T-helper 17 cell (primary cell): ENCODE measurements around the gene SPTBN1. TPM values are rescaled to one million over a fixed set of nuclear protein-coding genes. Genes with fewer than 3 reads are reported as not detected.

Experiments used
- ATAC-seq: fragments of 150-1000 bp; cut with Tn5 transposase; 2 replicates; pipeline ENCODE4 v1.10.0; 2021; ENCODE audit warnings: mild to moderate bottlenecking, moderate library complexity
- DNase-seq, 3 donors: peaks; one replicate each; pipeline versions ENCODE4 v3.0.0 to v3.0.0-alpha.2; 2020 to 2021
- H3K9me3 ChIP-seq: one replicate; pipeline ENCODE4 v1.7.0; 2013; ENCODE audit warnings: low read length, mild to moderate bottlenecking; ENCODE audit not compliant: control insufficient read depth, poor library complexity, severe bottlenecking
- H3K27ac Mint-ChIP-seq: one replicate; pipeline ENCODE4 v1.8.0; 2022; ENCODE audit warnings: mild to moderate bottlenecking, moderate library complexity, mixed read lengths
- H3K27me3 Mint-ChIP-seq: one replicate; pipeline ENCODE4 v1.8.0; 2022; ENCODE audit warnings: mixed read lengths
- H3K36me3 Mint-ChIP-seq: one replicate; pipeline ENCODE4 v1.8.0; 2022; ENCODE audit warnings: low read depth, mixed read lengths
- H3K4me1 Mint-ChIP-seq: one replicate; pipeline ENCODE4 v1.8.0; 2022; ENCODE audit warnings: mild to moderate bottlenecking, mixed read lengths
- H3K4me3 Mint-ChIP-seq: one replicate; pipeline ENCODE4 v1.8.0; 2022; ENCODE audit warnings: mild to moderate bottlenecking, moderate library complexity, mixed read lengths
- total RNA-seq, 4 donors: library from RNA in 2 of 4; stranded (reverse) in 2 of 4; gene quantifications; one replicate each; pipeline ENCODE4 v1.2.3 and lab custom pipeline; 2022 to 2026

The SPTBN1 gene
- total RNA-seq, 2 donors from 2014 or later: 187 to 195 TPM

DNA sequence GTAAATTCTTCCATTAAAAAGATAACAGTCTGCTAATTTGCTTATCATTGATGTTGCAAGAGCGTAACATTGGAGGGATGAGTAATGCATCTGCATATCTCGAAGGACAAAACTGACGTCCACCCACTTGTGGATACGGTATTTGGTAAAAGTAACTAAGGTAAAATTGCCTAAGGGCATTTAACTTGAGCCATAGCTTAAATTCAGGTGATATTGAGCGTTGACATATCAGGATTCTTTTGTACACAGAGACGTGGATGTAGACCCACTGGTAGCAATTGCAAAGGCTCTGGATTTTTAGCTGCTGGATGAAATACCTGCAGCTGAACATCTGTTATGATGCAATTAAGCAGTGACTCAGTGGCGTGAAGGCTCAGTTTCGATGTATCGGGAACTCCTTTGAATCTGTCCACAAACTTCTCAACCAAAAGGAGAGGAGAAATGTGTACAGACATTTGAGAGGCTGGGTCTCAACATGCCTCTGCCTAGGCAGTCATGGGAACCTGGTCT, 119.3 kb downstream of the SPTBN1 start:
- Mint-ChIP-seq H3K27me3 (no peaks in the 10 kb centered on the region), H3K4me3 (no peak overlapping the region), H3K27ac (peak overlapping the region; percentile 99), H3K4me1 (peaks cover 86% of the 10 kb centered on the region), H3K36me3 (no peaks in the 10 kb centered on the region)
- no peaks in the 10 kb centered on the region for H3K9me3 ChIP-seq
- DNase-seq (no peak), ATAC-seq (no peak)

DNA sequence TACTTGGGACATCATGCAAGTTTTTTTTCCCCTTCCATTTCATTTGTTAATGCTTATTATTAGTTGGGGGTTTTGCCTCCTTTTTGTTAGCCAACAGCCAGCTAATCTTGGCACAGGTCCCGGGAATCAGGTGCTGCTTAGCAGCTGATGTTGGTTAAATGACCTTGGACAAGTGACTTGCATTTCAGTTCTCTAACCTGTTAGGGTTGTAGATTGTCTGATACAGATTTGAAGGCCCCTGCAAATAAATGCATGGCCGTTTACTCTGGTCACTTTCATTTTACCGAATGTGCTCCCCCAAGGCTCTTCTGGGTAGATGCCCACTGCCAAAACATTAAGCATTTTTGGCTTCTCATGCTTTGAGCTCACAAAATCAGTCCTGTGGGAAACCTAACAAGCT, 120.9 kb downstream of the SPTBN1 start:
- Mint-ChIP-seq H3K4me1 (peaks cover 80% of the 10 kb centered on the region), H3K27ac (peak overlapping the region; percentile 99), H3K36me3 (no peaks in the 10 kb centered on the region), H3K4me3 (peak overlapping the region; percentile 28), H3K27me3 (no peaks in the 10 kb centered on the region)
- ATAC-seq: no peak
- no peak for DNase-seq
- H3K9me3 ChIP-seq: no peaks in the 10 kb centered on the region

- no peaks in the 10 kb centered on the region for H3K9me3 ChIP-seq
- H3K27me3 Mint-ChIP-seq: no peaks in the 10 kb centered on the region
- peak overlapping the region; percentile 99 for H3K27ac Mint-ChIP-seq
- H3K36me3 Mint-ChIP-seq: no peaks in the 10 kb centered on the region
- peaks cover 76% of the 10 kb centered on the region for H3K4me1 Mint-ChIP-seq
- H3K4me3 Mint-ChIP-seq: peak overlapping the region; percentile 66
- no peak for ATAC-seq
- DNase-seq: no peak
Observed at GRCh38 chr2:54577944-54578647, 122.0 kb downstream of the SPTBN1 start.

GRCh38 chr2:54578648-54579045, 122.5 kb downstream of the SPTBN1 start:
- peak overlapping the region; percentile 99 for H3K27ac Mint-ChIP-seq
- H3K36me3 Mint-ChIP-seq: no peaks in the 10 kb centered on the region
- peaks cover 76% of the 10 kb centered on the region for H3K4me1 Mint-ChIP-seq
- no peaks in the 10 kb centered on the region for H3K9me3 ChIP-seq
- DNase-seq (no peak), ATAC-seq (no peak)
- H3K4me3 Mint-ChIP-seq: peak overlapping the region; percentile 66
- no peaks in the 10 kb centered on the region for H3K27me3 Mint-ChIP-seq

DNA sequence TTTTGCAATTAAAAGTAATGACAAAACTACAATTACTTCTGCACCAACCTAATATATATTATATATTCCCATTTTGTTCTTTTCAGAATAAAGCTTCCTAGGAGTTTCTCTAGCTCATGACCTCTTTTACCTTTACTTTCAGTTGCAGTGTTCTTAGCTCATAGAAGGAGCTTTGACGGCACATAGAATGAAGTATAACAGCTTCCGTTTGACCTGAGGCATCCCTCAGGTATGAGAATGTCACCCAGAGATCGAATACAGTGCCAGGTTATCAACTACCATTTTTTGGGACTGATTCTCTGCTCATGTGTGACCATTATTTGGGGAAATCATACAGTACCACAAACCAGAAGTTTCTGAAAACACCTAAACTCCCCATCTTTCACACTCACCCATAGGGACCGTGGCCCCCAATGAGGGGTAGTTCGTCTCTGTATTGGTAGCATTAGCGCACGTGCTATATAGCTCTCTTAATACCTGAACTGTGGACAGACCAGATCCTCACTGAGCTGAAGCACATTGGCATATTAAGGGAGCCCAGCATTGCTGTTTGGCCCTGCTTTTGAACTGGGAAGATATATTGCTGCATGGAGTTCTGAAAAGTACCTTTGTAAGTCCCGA, 123.0 kb downstream of the SPTBN1 start:
- DNase-seq (no peak), ATAC-seq (no peak)
- no peaks in the 10 kb centered on the region for H3K27me3 Mint-ChIP-seq
- no peaks in the 10 kb centered on the region for H3K36me3 Mint-ChIP-seq
- peaks cover 75% of the 10 kb centered on the region for H3K4me1 Mint-ChIP-seq
- H3K9me3 ChIP-seq: no peaks in the 10 kb centered on the region
- peak overlapping the region; percentile 99 for H3K27ac Mint-ChIP-seq
- H3K4me3 Mint-ChIP-seq: peak overlapping the region; percentile 83

DNA sequence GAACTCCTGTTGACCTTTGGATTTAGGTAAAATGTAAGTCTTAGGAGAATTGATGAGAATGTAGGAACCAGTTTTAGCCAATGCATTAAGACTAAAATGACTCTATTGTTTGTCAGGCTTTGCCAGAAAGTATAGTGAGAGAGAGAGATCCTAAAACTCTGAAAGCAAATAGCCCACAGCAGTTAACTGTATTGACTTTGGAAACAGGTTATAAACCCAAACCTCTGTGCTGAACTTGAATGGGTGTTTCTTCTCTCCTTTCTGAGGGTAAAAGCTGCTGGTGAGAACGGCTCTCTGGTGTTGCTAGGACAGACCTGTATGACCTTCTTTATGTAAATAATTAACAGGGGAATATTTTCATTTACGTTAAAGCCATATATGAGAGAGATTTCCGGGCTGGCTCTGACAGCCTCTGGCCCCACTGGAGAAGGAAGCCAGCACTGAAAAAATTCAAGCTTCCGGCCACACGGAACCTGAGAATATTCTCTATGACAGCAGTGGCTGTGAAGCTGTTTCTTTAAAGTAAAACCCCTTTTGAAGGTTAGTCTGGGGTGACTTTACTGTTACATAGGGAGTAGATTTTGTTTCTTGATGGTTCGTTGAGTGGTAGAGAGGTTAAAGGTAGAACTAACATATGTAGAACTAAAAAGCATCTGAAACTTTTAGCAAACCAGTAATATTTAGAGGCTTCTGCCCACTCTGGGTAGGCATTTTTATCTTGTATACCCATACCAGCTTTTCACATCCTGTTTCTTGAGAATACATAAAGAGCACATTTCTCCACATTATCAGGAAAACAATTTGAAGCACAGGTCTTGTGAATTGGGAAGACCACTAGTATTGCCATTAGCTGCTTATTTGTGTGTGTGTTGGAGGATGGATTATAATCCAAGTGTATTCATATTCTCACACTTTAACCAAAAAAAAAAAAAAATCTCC, 123.8 kb downstream of the SPTBN1 start:
- H3K4me1 Mint-ChIP-seq: peaks cover 73% of the 10 kb centered on the region
- no peaks in the 10 kb centered on the region for H3K9me3 ChIP-seq
- peak in 1 of 3 donors; percentile 17 for DNase-seq
- H3K27me3 Mint-ChIP-seq: no peaks in the 10 kb centered on the region
- no peaks in the 10 kb centered on the region for H3K36me3 Mint-ChIP-seq
- peak overlapping the region; percentile 83 for H3K4me3 Mint-ChIP-seq
- H3K27ac Mint-ChIP-seq: peak overlapping the region; percentile 99
- ATAC-seq: peak; percentile 85

DNA sequence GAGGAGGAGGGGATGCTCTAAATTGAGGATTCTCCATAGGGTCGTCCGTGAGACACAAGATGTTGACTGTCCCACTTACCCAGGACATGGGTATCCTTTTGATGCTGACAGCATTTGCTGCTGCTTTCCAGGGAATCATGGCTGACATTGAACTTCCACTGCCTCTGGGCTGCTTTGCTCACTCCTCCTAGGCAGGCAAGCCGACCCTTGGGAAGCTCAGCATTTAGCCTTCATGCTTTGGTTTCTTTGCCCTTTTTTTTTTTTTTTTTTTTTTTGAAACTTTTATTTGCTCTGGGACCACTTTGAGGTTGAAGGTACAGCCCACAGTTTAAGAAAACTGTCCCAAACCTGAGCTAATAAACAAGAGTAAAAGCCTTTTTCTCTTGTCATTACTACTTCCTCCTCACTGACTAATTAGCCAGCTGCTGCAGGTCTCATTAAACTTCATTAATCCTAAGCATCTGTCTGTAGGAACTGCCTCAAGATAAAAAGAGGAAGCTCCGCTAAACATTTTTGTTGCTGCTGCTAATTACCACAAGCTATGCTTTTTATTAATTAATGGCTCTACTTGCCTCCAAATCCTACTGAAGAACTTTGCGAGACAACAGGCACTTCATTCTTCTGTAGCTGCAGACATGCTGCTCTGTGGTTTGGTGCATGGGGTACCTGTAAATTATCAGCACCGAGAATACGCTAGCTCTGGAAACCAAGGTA, 125.4 kb downstream of the SPTBN1 start:
- H3K27ac Mint-ChIP-seq: peak overlapping the region; percentile 82
- H3K4me1 Mint-ChIP-seq: peaks cover 72% of the 10 kb centered on the region
- ATAC-seq (no peak), DNase-seq (no peak)
- no peaks in the 10 kb centered on the region for H3K36me3 Mint-ChIP-seq
- H3K9me3 ChIP-seq: no peaks in the 10 kb centered on the region
- peak overlapping the region; percentile 43 for H3K4me3 Mint-ChIP-seq
- no peaks in the 10 kb centered on the region for H3K27me3 Mint-ChIP-seq

DNA sequence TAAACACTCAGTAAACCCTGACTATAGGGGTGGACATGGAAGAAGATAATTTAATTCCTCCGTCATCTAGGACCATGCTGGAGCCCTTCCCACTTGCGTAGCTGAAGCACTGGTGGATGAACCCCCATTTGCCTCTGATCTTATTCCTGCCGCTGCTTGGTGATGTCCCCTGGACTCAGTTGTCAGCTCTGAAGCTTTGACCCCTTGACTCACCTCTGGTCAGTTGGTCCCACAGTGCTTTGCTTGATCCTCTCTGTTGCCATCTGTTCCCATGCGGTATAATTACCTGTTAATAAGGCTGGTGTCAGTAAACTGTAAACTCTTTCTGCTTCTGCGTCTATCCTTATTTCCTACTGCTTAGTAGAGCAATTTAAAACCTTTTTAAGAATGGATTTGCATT, 126.9 kb downstream of the SPTBN1 start:
- Mint-ChIP-seq H3K27ac (peak overlapping the region; percentile 82), H3K27me3 (no peaks in the 10 kb centered on the region), H3K4me1 (peaks cover 69% of the 10 kb centered on the region), H3K4me3 (peak overlapping the region; percentile 78), H3K36me3 (no peaks in the 10 kb centered on the region)
- H3K9me3 ChIP-seq: no peaks in the 10 kb centered on the region
- DNase-seq (no peak), ATAC-seq (no peak)

GRCh38 chr2:54584598-54584997, 128.5 kb downstream of the SPTBN1 start:
- peak overlapping the region; percentile 94 for H3K27ac Mint-ChIP-seq
- no peak for DNase-seq
- H3K4me3 Mint-ChIP-seq: peak overlapping the region; percentile 53
- no peaks in the 10 kb centered on the region for H3K27me3 Mint-ChIP-seq
- H3K36me3 Mint-ChIP-seq: no peaks in the 10 kb centered on the region
- H3K4me1 Mint-ChIP-seq: peaks cover 67% of the 10 kb centered on the region
- no peak for ATAC-seq
- no peaks in the 10 kb centered on the region for H3K9me3 ChIP-seq

DNA sequence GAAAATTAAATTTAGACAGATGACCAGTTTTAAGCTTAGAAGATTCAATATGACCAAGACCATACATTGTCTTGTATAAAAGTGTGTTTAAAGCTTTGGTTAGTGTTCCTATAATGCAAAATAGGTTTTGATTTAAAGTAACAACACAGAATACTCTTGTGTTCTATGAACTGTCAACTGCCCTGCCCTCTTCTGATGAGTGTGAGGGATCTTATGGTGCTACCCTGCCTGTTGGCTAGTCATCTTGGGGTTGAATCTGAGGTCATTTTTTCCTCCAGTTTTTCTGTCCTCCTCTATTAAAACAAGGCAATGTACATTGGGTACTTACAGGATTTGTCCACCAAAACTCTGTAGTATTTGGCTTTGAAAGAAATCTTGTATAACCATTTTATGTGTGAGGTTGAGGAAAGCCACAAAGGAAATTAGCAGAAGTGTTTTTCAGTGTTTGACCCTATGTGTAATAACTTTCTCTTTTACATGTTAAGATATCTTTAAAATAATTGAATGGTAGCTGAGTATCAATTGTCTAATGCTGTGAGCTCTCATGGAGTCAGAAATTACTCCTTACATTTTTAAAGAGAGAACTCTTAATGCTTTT, 129.1 kb downstream of the SPTBN1 start:
- H3K36me3 Mint-ChIP-seq: no peaks in the 10 kb centered on the region

GRCh38 chr2:54586062-54586461, 129.9 kb downstream of the SPTBN1 start:
- ATAC-seq (no peak), DNase-seq (no peak)
- Mint-ChIP-seq H3K36me3 (no peaks in the 10 kb centered on the region), H3K27ac (peak overlapping the region; percentile 94), H3K27me3 (no peaks in the 10 kb centered on the region), H3K4me3 (no peak overlapping the region), H3K4me1 (peaks cover 68% of the 10 kb centered on the region)
- H3K9me3 ChIP-seq: no peaks in the 10 kb centered on the region

More for the DNA sequence above, 129.1 kb downstream of the SPTBN1 start:
- no peaks in the 10 kb centered on the region for H3K9me3 ChIP-seq
- Mint-ChIP-seq H3K27ac (peak overlapping the region; percentile 94), H3K4me1 (peaks cover 62% of the 10 kb centered on the region), H3K27me3 (no peaks in the 10 kb centered on the region), H3K4me3 (peak overlapping the region; percentile 53)
- ATAC-seq (peak; percentile 42), DNase-seq (no peak)

- DNase-seq (no peak), ATAC-seq (no peak)
- Mint-ChIP-seq H3K27me3 (no peaks in the 10 kb centered on the region), H3K4me3 (no peak overlapping the region), H3K36me3 (no peaks in the 10 kb centered on the region), H3K27ac (peak overlapping the region; percentile 94), H3K4me1 (peaks cover 71% of the 10 kb centered on the region)
- H3K9me3 ChIP-seq: no peaks in the 10 kb centered on the region
Observed at GRCh38 chr2:54586494-54586893, 130.4 kb downstream of the SPTBN1 start.
